ENCODE results near the gene EMCN.
"Not testable (repeated sequence)": the region's sequence is repeated elsewhere in the genome, so short reads cannot be mapped to it uniquely, and the experiment has no call there.

Gene EMCN

GRCh38 chr4:100369871-100370270 lies 148.0 kb downstream of the EMCN start:
- no peak for DNase-seq

- no peak for DNase-seq
Observed at GRCh38 chr4:100367451-100367850, 150.4 kb downstream of the EMCN start.

- DNase-seq = no peak
Observed at GRCh38 chr4:100366213-100366612, 151.6 kb downstream of the EMCN start.

- DNase-seq = no peak
Observed at GRCh38 chr4:100362366-100362765, 155.5 kb downstream of the EMCN start.

GRCh38 chr4:100361336-100361735 lies 156.5 kb downstream of the EMCN start:
- DNase-seq = no peak

GRCh38 chr4:100360211-100360610 lies 157.6 kb downstream of the EMCN start:
- no peak for DNase-seq

GRCh38 chr4:100359441-100359840 lies 158.4 kb downstream of the EMCN start:
- no peak for DNase-seq

- DNase-seq = no peak
Observed at GRCh38 chr4:100357542-100357941, 160.3 kb downstream of the EMCN start.

GRCh38 chr4:100356172-100356571 lies 161.7 kb downstream of the EMCN start:
- DNase-seq = no peak

- not testable (repeated sequence) for DNase-seq
Observed at GRCh38 chr4:100352352-100352751, 165.5 kb downstream of the EMCN start.

- no peak for DNase-seq
Observed at GRCh38 chr4:100348473-100348872, 169.3 kb downstream of the EMCN start.

- no peak for DNase-seq
Observed at GRCh38 chr4:100347241-100347640, 170.6 kb downstream of the EMCN start.

- no peak for DNase-seq
Observed at GRCh38 chr4:100345585-100345984, 172.2 kb downstream of the EMCN start.

Data from activated naive CD4-positive, alpha-beta T cell treated with anti-CD3 and anti-CD28 coated beads, Interleukin-2, amount 50 U/mL, for 16 hours (primary cell).